ENCODE measurements around the gene ECEL1. TPM values are rescaled to one million over a fixed set of nuclear protein-coding genes. Genes with fewer than 3 reads are reported as not detected.
"Not testable (repeated sequence)": the region's sequence is repeated elsewhere in the genome, so short reads cannot be mapped to it uniquely, and the experiment has no call there.

Gene ECEL1
- total RNA-seq, 1 donor from 2014 or later = 0.14 TPM

DNA sequence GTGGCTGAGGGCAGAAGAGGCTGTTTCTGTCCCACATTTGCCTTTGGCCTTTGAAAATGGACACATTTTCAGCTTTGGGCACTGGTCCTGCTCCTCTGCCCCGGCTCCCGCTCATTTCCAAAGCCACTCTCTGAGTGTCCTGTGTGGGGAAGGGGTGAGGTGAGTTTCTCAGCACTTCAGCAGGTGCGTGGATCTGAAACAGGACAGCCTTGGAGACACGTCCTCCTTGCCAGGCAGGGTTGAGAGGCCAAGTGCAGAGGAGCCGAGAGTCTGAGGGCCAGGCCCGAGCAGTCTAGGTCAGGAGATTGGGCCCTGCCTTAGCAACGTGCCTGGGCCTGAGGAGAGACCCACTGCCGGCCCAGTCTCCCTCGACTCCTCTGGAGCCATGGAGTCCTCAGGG is 53.5 kb downstream of the ECEL1 start:
- peaks cover 38% of the 10 kb centered on the region for H3K27me3 Mint-ChIP-seq (ENCODE audit: low read depth, unreplicated experiment)
- Histone ChIP-seq H2AFZ (ENCODE audit: low read depth, low read length) (no peak overlapping the region), H3K27ac (ENCODE audit: low read depth, low read length) (no peak overlapping the region), H3K4me3 (ENCODE audit: insufficient read depth, low read depth, low read length) (no peak overlapping the region), H4K20me1 (ENCODE audit: insufficient read depth, low read length) (no peaks in the 10 kb centered on the region), H3K36me3 (ENCODE audit: insufficient read depth, low read length) (no peaks in the 10 kb centered on the region), H3K79me2 (ENCODE audit: insufficient read depth, low read length) (no peaks in the 10 kb centered on the region), H3K9me3 (ENCODE audit: insufficient read depth, low read depth, low read length) (no peaks in the 10 kb centered on the region), H3K4me2 (ENCODE audit: low read length) (no peak overlapping the region), H3K9ac (ENCODE audit: low read length) (no peak overlapping the region), H3K27me3 (ENCODE audit: insufficient read depth, low read length) (peaks cover 4% of the 10 kb centered on the region), H3K4me1 (ENCODE audit: insufficient read depth, low read length) (no peaks in the 10 kb centered on the region)
- H3K9me3 Mint-ChIP-seq (ENCODE audit: unreplicated experiment) = no peaks in the 10 kb centered on the region
- no peak overlapping the region for H3K4me3 Mint-ChIP-seq (ENCODE audit: unreplicated experiment)
- FAIRE-seq = no peak
- H3K27ac Mint-ChIP-seq (ENCODE audit: unreplicated experiment) = no peak overlapping the region
- no peaks in the 10 kb centered on the region for H3K36me3 Mint-ChIP-seq (ENCODE audit: low read depth, unreplicated experiment)
- H3K4me1 Mint-ChIP-seq (ENCODE audit: low read depth, unreplicated experiment) = no peaks in the 10 kb centered on the region
- DNase-seq (ENCODE audit: low read depth) = no peak
- TF ChIP-seq EZH2 (IDR thresholded peaks at IDR 0.05; ENCODE audit: insufficient read depth, low read length) = no peak

DNA sequence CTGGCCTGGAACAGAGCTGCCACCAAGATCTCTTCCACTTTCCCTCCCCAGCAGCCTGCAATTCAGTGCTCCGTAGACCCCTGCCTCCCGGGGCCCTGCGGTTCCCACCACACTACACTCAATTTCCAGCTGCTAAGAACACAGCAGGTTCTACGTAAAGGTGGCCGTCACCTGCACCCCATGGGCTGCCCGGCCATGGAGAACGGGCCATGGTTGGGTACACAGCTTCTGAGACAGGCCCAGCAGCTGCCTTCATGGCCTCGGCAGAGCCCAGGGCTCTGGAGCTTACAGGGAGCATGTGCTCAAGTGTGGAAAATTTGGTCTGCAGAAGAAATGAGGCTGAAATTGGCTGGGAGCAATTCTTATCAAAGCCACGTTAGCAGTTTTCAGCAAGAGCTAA is 54.0 kb downstream of the ECEL1 start:
- H4K20me1 ChIP-seq (ENCODE audit: insufficient read depth, low read length); H3K4me1 ChIP-seq (ENCODE audit: insufficient read depth, low read length); H3K27ac ChIP-seq (ENCODE audit: low read depth, low read length); H3K27ac Mint-ChIP-seq (ENCODE audit: unreplicated experiment); DNase-seq (ENCODE audit: low read depth); H3K9ac ChIP-seq (ENCODE audit: low read length); H3K27me3 ChIP-seq (ENCODE audit: insufficient read depth, low read length); H3K79me2 ChIP-seq (ENCODE audit: insufficient read depth, low read length); H2AFZ ChIP-seq (ENCODE audit: low read depth, low read length); H3K36me3 Mint-ChIP-seq (ENCODE audit: low read depth, unreplicated experiment); H3K4me3 ChIP-seq (ENCODE audit: insufficient read depth, low read depth, low read length); H3K9me3 Mint-ChIP-seq (ENCODE audit: unreplicated experiment); H3K4me3 Mint-ChIP-seq (ENCODE audit: unreplicated experiment); H3K4me1 Mint-ChIP-seq (ENCODE audit: low read depth, unreplicated experiment); H3K9me3 ChIP-seq (ENCODE audit: insufficient read depth, low read depth, low read length); H3K4me2 ChIP-seq (ENCODE audit: low read length); FAIRE-seq; H3K36me3 ChIP-seq (ENCODE audit: insufficient read depth, low read length): not testable (repeated sequence)
- peaks cover 38% of the 10 kb centered on the region for H3K27me3 Mint-ChIP-seq (ENCODE audit: low read depth, unreplicated experiment)

DNA sequence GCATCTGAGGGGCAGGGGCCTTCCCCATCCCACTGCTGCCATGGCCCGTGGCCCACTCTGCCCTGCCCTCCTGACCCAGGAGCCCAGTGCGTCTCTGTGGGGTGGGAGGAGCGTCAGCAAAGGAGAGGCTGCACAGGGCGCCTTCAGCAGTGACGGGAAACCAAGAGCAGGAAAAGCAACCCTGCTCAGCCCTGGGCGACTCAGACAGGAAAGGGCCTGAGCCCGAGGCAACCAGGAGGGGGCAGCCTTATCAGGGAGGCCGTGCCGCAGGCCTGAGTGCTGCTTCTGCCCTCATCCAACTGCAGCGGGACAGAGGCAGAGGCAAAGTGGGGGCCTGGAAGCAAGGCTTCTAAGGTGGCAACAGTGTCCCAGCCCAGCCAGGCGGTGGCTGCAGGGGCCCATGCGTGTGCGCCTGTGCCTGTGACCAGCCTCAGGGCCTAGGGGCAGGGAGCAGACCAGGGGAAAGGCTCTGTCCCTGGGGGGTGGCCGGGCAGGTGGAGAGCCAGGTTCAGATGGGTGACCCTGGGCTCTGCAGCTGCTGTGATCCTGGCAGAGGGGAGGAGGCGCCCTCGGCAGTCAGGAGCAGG is 54.9 kb downstream of the ECEL1 start:
- no peaks in the 10 kb centered on the region for H3K4me1 Mint-ChIP-seq (ENCODE audit: low read depth, unreplicated experiment)
- H3K4me3 Mint-ChIP-seq (ENCODE audit: unreplicated experiment) = no peak overlapping the region
- H3K4me1 ChIP-seq (ENCODE audit: insufficient read depth, low read length) = no peaks in the 10 kb centered on the region
- H3K27ac Mint-ChIP-seq (ENCODE audit: unreplicated experiment) = no peak overlapping the region
- no peak overlapping the region for H3K4me3 ChIP-seq (ENCODE audit: insufficient read depth, low read depth, low read length)
- no peak overlapping the region for H3K27ac ChIP-seq (ENCODE audit: low read depth, low read length)
- no peaks in the 10 kb centered on the region for H3K9me3 ChIP-seq (ENCODE audit: insufficient read depth, low read depth, low read length)
- no peaks in the 10 kb centered on the region for H3K9me3 Mint-ChIP-seq (ENCODE audit: unreplicated experiment)
- H3K27me3 Mint-ChIP-seq (ENCODE audit: low read depth, unreplicated experiment) = peaks cover 32% of the 10 kb centered on the region
- H3K36me3 ChIP-seq (ENCODE audit: insufficient read depth, low read length) = no peaks in the 10 kb centered on the region
- FAIRE-seq (no peak), DNase-seq (ENCODE audit: low read depth) (no peak)
- H3K27me3 ChIP-seq (ENCODE audit: insufficient read depth, low read length) = peaks cover 4% of the 10 kb centered on the region
- no peaks in the 10 kb centered on the region for H3K36me3 Mint-ChIP-seq (ENCODE audit: low read depth, unreplicated experiment)
- H3K4me2 ChIP-seq (ENCODE audit: low read length) = no peak overlapping the region
- no peak overlapping the region for H2AFZ ChIP-seq (ENCODE audit: low read depth, low read length)
- H4K20me1 ChIP-seq (ENCODE audit: insufficient read depth, low read length) = no peaks in the 10 kb centered on the region
- no peak overlapping the region for H3K9ac ChIP-seq (ENCODE audit: low read length)
- no peaks in the 10 kb centered on the region for H3K79me2 ChIP-seq (ENCODE audit: insufficient read depth, low read length)
- TF ChIP-seq CTCF (IDR thresholded peaks at IDR 0.05; ENCODE audit: insufficient read depth, low read depth, low read length) (no peak), EZH2 (IDR thresholded peaks at IDR 0.05; ENCODE audit: insufficient read depth, low read length) (no peak)
